Brain microvascular endothelial cell (primary cell): ENCODE measurements around the gene HMOX2.

ENCODE experiments used
- DNase-seq: peaks from one replicate; pipeline ENCODE4 v3.0.0-alpha.2; 2020
- H3K27ac ChIP-seq: fragments of 250-450 bp; sonication (Bioruptor Pico); 2 replicates; pipeline ENCODE4 v1.5.1; 2020; ENCODE audit warnings: mild to moderate bottlenecking, moderate library complexity
- H3K27me3 ChIP-seq: fragments of 250-450 bp; sonication (Bioruptor Pico); replicated peaks from 2 replicates; pipeline ENCODE4 v1.5.1; 2020; ENCODE audit warnings: mild to moderate bottlenecking
- H3K36me3 ChIP-seq: fragments of 250-450 bp; sonication (Bioruptor Pico); replicated peaks from 2 replicates; pipeline ENCODE4 v1.5.1; 2020; ENCODE audit warnings: mild to moderate bottlenecking
- H3K4me3 ChIP-seq: 2 replicates; pipeline ENCODE4 v1.5.1; 2011; ENCODE audit warnings: low read depth, mild to moderate bottlenecking, control low read depth, low read length, moderate library complexity
- CTCF ChIP-seq: IDR thresholded peaks from 2 replicates; pipeline ENCODE4 v1.5.1; 2011; ENCODE audit warnings: low read depth, mild to moderate bottlenecking, moderate library complexity, low read length, control low read depth, inconsistent platforms; ENCODE audit errors: missing control alignments
- in situ Hi-C: cut with HindIII; loops from 2 replicates; pipeline ENCODE4 v1.10.0; 2017; ENCODE audit warnings: low sequenced_read_pairs, low pct_ligation_motif_present

HMOX2 gene

GRCh38 chr16:4500272-4500671 is 24.1 kb downstream of the HMOX2 start:
- no peak overlapping the region for H3K4me3 ChIP-seq
- DNase-seq: peak; percentile 79
- H3K36me3 ChIP-seq: peaks cover 2% of the 10 kb centered on the region
- in situ Hi-C loops: no loop called here
- H3K27me3 ChIP-seq: no peaks in the 10 kb centered on the region
- TF ChIP-seq CTCF: no peak
- peak overlapping the region; percentile 30 for H3K27ac ChIP-seq

DNA sequence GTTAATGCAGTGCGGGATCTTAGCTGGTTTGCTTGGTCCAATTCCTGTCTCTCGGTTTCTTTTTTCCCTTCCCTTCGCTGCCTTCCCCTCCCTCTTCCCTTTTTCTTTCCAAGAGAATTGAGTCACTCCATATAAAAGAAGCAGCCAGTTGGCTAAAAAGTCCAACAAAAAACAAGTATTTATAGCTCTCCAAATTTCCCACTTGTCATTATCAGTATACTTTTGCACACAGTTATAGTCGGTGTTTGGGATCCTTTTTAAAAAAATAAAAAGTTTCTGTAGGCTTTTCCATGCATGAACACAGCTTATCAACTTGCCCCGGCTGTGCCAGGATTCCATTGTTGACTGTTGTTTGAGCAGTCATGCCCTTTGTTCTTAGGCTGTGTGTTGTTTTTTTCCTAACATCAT is 24.9 kb downstream of the HMOX2 start:
- peaks cover 8% of the 10 kb centered on the region for H3K36me3 ChIP-seq
- no peaks in the 10 kb centered on the region for H3K27me3 ChIP-seq
- H3K4me3 ChIP-seq: no peak overlapping the region
- no peak for TF ChIP-seq CTCF
- H3K27ac ChIP-seq: peak overlapping the region; percentile 30
- in situ Hi-C loops: no loop called here
- DNase-seq: no peak

- Histone ChIP-seq H3K27me3 (no peaks in the 10 kb centered on the region), H3K27ac (no peak overlapping the region), H3K4me3 (no peak overlapping the region), H3K36me3 (peaks cover 43% of the 10 kb centered on the region)
- TF ChIP-seq CTCF: no peak
- in situ Hi-C loops: no loop called here
- DNase-seq: no peak
Observed at GRCh38 chr16:4505356-4506147, 29.4 kb downstream of the HMOX2 start.

DNA sequence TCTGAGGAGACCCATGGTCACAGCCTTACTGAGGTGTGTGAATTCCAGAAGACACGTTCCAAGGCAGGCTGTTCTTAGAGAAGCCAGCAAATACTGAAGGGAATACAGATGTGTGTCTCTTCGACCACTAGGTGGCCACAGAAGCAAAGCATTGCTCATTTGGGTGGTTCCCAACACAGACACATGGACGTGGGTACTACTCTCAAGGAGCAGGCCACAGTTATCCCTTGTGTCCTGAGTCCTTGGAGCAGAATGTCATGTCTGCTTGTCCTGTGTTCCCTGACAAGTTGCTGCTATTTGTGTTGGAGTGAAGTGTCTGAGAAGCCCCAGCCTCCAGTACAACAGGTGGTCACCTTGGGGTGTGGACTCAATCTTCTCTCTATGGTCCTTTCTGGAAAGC is 30.3 kb downstream of the HMOX2 start:
- TF ChIP-seq CTCF: peak; percentile 88
- Histone ChIP-seq H3K27me3 (no peaks in the 10 kb centered on the region), H3K36me3 (peaks cover 51% of the 10 kb centered on the region), H3K4me3 (no peak overlapping the region), H3K27ac (no peak overlapping the region)
- in situ Hi-C loops: no loop called here
- peak; percentile 67 for DNase-seq

GRCh38 chr16:4507588-4508345 is 31.6 kb downstream of the HMOX2 start:
- TF ChIP-seq CTCF: no peak

More at GRCh38 chr16:4507588-4508345, 31.6 kb downstream of the HMOX2 start:
- DNase-seq: no peak
- in situ Hi-C loops: no loop called here
- H3K36me3 ChIP-seq: peaks cover 63% of the 10 kb centered on the region
- no peak overlapping the region for H3K27ac ChIP-seq
- no peaks in the 10 kb centered on the region for H3K27me3 ChIP-seq
- no peak overlapping the region for H3K4me3 ChIP-seq
